OCI-LY7 (cell line): ENCODE results near the gene GNB1L. TPM values are rescaled to one million over a fixed set of nuclear protein-coding genes. Genes with fewer than 3 reads are reported as not detected.

Source experiments
- BruUV-seq: library from RNA; stranded (reverse); fragments of 400-500 nt; replicated peaks from 2 replicates; lab custom pipeline; 2021; lab: Mats Ljungman, UMichigan
- CTCF ChIA-PET: fragments of 300-600 bp; sonication (Branson Sonifier 250); formaldehyde crosslinking; loops from one replicate; lab custom pipeline; 2022; ENCODE audit warnings: antibody characterized with exemption; ENCODE audit not compliant: unreplicated experiment; lab: Charles Lee
- POLR2A ChIA-PET: fragments of 300-600 bp; sonication (Branson Sonifier 250); formaldehyde crosslinking; loops from one replicate; lab custom pipeline; 2022; ENCODE audit warnings: antibody characterized with exemption; lab: Charles Lee
- DNase-seq: peaks from one replicate; pipeline ENCODE4 v3.0.0-alpha.2; 2015; ENCODE audit warnings: low spot score
- H2AFZ ChIP-seq: fragments of 200-600 bp; sonication (generic), shearing (Covaris generic); 2 replicates; pipeline ENCODE4 v1.6.1; 2014; ENCODE audit warnings: mild to moderate bottlenecking, antibody characterized with exemption, low read length, moderate library complexity
- H3K27ac ChIP-seq: fragments of 200-600 bp; sonication (generic); 2 replicates; pipeline ENCODE4 v1.5.1; 2014; ENCODE audit warnings: mixed run types, low read depth, mild to moderate bottlenecking, moderate library complexity, low read length, inconsistent platforms; ENCODE audit not compliant: poor library complexity, severe bottlenecking
- H3K36me3 ChIP-seq: fragments of 200-600 bp; sonication (generic); 2 replicates; pipeline ENCODE4 v1.6.1; 2014; ENCODE audit warnings: mild to moderate bottlenecking, antibody characterized with exemption, low read length, moderate library complexity, mixed read lengths; ENCODE audit not compliant: insufficient read depth
- H3K4me1 ChIP-seq: fragments of 200-600 bp; sonication (generic); 2 replicates; pipeline ENCODE4 v1.5.1; 2014; ENCODE audit warnings: mild to moderate bottlenecking, low read length; ENCODE audit not compliant: insufficient read depth, poor library complexity, severe bottlenecking
- H3K4me2 ChIP-seq: fragments of 200-600 bp; sonication (generic); 2 replicates; pipeline ENCODE4 v1.6.1; 2014; ENCODE audit warnings: mild to moderate bottlenecking, low read length
- H3K4me3 ChIP-seq: fragments of 200-600 bp; sonication (generic); 2 replicates; pipeline ENCODE4 v1.5.1; 2014; ENCODE audit warnings: mild to moderate bottlenecking, low read depth, low read length; ENCODE audit not compliant: poor library complexity, severe bottlenecking
- H3K79me2 ChIP-seq: fragments of 200-600 bp; sonication (generic); 2 replicates; pipeline ENCODE4 v1.6.1; 2016; ENCODE audit warnings: low read depth, mild to moderate bottlenecking, low read length, moderate library complexity, mixed read lengths; ENCODE audit not compliant: insufficient read depth
- H3K9me2 ChIP-seq: fragments of 200-600 bp; sonication (generic); 2 replicates; pipeline ENCODE4 v1.6.1; 2016; ENCODE audit warnings: mild to moderate bottlenecking, low read length, mixed read lengths; ENCODE audit not compliant: insufficient read depth
- H3K9me3 ChIP-seq: fragments of 200-600 bp; sonication (generic); 2 replicates; pipeline ENCODE4 v1.6.1; 2014; ENCODE audit warnings: mild to moderate bottlenecking, mixed run types, low read length, mixed read lengths
- H4K20me1 ChIP-seq: fragments of 200-600 bp; sonication (generic); 2 replicates; pipeline ENCODE4 v1.6.1; 2014; ENCODE audit warnings: mild to moderate bottlenecking, antibody characterized with exemption, low read length, moderate library complexity, mixed read lengths; ENCODE audit not compliant: insufficient read depth
- EZH2phosphoT487 ChIP-seq: fragments of 200-600 bp; sonication (generic); IDR thresholded peaks from 2 replicates; pipeline ENCODE4 v1.6.1; 2018; ENCODE audit warnings: low read depth, borderline replicate concordance, mild to moderate bottlenecking, mixed run types, antibody characterized with exemption, low read length, moderate library complexity, mixed read lengths
- intact Hi-C: fragments of 100-400 bp; cut with micrococcal nuclease; formaldehyde crosslinking; loops from one replicate; pipeline ENCODE4 v1.10.0; 2022; ENCODE audit not compliant: unreplicated experiment
- total RNA-seq, 2 experiments: library from RNA; depleted of rRNA in 1 of 2; stranded (reverse); fragments of >200 nt in 1 of 2; shearing (Covaris generic) in 1 of 2; gene quantifications; 2 replicates each; pipeline ENCODE4 v1.2.3, GENCODE V29; 2014 to 2022
- TF ChIP-seq, protein P1 (sequence below): fragments of 200-600 bp; sonication (generic); conservative IDR thresholded peaks from 2 replicates; pipeline ENCODE4 v1.5.1; 2014; ENCODE audit warnings: mild to moderate bottlenecking, antibody characterized with exemption, low read length, moderate library complexity, mixed read lengths

Gene GNB1L
- total RNA-seq, 2 experiments from 2014 or later: 13.1 to 26.7 TPM

DNA sequence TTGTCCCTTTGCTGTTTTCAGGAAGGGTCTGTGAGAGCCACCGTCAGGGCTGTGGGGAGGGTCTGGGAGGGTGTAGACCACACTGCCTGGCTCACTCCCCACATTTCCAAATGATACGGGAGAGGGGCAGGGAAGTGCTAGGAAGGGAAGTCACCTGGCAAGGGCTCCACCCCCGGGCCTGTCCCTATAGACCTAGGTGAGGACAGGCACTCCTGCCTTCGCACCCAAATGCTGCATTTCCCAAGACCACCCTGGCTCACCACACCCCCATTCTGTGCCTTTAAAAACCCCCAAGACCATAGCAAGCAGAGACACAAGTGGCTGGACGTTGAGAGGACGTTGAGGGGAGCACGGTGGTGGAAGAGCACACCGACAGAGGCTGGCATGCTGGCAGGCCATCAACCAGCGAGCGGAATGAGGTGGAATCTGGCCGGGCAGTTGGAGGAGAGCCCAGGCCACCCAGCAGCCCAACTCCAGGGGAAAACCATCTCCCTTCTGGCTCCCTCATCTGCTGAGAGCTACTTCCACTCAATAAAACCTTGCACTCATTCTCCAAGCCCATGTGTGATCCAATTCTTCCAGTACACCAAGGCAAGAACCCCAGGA lies 45.7 kb downstream of the GNB1L start:
- no peak for TF ChIP-seq EZH2phosphoT487
- TF ChIP-seq, protein P1, sequence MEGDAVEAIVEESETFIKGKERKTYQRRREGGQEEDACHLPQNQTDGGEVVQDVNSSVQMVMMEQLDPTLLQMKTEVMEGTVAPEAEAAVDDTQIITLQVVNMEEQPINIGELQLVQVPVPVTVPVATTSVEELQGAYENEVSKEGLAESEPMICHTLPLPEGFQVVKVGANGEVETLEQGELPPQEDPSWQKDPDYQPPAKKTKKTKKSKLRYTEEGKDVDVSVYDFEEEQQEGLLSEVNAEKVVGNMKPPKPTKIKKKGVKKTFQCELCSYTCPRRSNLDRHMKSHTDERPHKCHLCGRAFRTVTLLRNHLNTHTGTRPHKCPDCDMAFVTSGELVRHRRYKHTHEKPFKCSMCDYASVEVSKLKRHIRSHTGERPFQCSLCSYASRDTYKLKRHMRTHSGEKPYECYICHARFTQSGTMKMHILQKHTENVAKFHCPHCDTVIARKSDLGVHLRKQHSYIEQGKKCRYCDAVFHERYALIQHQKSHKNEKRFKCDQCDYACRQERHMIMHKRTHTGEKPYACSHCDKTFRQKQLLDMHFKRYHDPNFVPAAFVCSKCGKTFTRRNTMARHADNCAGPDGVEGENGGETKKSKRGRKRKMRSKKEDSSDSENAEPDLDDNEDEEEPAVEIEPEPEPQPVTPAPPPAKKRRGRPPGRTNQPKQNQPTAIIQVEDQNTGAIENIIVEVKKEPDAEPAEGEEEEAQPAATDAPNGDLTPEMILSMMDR: no peak
- CTCF ChIA-PET: no interaction called here

DNA sequence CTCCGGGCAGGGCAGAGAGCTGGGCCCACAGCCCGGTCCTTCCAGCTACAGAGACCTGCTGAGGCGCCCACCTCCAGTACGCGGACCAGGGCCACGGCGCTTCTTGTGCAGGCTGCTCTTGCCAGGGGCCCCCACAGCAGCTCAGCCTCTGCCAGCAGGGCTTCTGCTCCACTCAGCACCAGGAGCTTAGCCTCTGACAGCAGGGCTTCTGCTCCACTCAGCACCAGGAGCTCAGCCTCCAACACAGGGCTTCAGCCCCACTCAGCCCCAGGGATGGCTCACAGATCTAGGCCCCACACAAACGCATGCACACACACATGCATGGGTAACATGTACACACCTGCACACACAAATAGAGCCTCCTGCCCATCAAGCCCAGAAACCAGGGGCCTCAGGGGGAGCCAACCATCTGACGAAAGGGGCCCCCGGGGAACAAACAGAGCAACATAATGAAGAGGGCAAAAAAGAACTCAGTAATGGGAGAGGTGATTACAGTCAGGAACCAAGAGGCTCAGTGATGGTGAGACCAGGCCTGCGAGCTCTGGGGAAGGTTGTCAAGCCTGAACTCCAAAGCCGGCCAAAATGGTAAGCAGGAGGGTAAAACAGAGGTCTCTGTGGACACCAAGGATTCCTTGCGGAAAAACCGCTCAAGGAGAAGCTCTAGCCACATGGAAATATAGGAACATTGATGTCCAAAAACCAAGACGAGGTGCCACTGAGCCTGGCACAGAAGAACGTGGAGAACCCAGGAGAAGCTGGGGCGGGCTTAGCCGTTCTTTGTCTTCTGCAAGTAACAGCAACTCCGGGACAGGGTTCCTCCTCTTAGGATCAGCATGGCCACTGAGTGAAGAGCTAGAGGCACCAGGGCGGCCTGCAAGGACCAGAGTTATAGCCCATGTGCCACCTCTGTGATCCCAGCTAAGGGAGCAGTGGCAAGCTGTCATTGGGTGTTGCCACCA lies 46.5 kb downstream of the GNB1L start:
- BruUV-seq: no TSS peak
- Histone ChIP-seq H4K20me1 (no peaks in the 10 kb centered on the region), H2AFZ (no peak overlapping the region), H3K4me3 (no peak overlapping the region), H3K4me2 (no peak overlapping the region), H3K9me3 (no peaks in the 10 kb centered on the region), H3K36me3 (no peaks in the 10 kb centered on the region), H3K9me2 (no peaks in the 10 kb centered on the region), H3K27ac (no peak overlapping the region), H3K4me1 (no peaks in the 10 kb centered on the region), H3K79me2 (no peaks in the 10 kb centered on the region)
- ChIA-PET POLR2A (interaction anchor here (0.6 kb wide), 1 partner anchor 15 kb away, joined by 7 read pairs; no protein-coding TSS in a partner anchor), CTCF (no interaction called here)
- intact Hi-C loops: no loop called here
- TF ChIP-seq, protein P1: no peak
- TF ChIP-seq EZH2phosphoT487: no peak
- no peak for DNase-seq

More for the DNA sequence above, 45.7 kb downstream of the GNB1L start:
- Histone ChIP-seq H3K27ac (no peak overlapping the region), H3K79me2 (no peaks in the 10 kb centered on the region), H3K4me3 (no peak overlapping the region), H3K9me2 (no peaks in the 10 kb centered on the region), H2AFZ (no peak overlapping the region), H3K36me3 (no peaks in the 10 kb centered on the region), H3K9me3 (no peaks in the 10 kb centered on the region), H3K4me2 (no peak overlapping the region), H3K4me1 (no peaks in the 10 kb centered on the region), H4K20me1 (no peaks in the 10 kb centered on the region)
- POLR2A ChIA-PET: interaction anchor here (0.9 kb wide), 1 partner anchor 36 kb away, joined by 3 read pairs; no protein-coding TSS in a partner anchor
- intact Hi-C loops: no loop called here
- DNase-seq: no peak
- no TSS peak for BruUV-seq
